ENCODE data around the gene LENG1.

GRCh38 chr19:54141356-54141755, 18.2 kb downstream of the LENG1 start:
- TF ChIP-seq EZH2 (IDR thresholded peaks at IDR 0.05; ENCODE audit: borderline replicate concordance, insufficient read depth, low read length, poor library complexity, severe bottlenecking) (no peak), CTCF (IDR thresholded peaks at IDR 0.05; ENCODE audit: poor library complexity, severe bottlenecking) (no peak), POLR2AphosphoS5 (IDR thresholded peaks at IDR 0.05) (no peak)

Measured in neural cell (in vitro differentiated cells).